GM12874 (cell line): ENCODE data around the gene SMG6.

Experiments
- CTCF ChIP-seq: IDR thresholded peaks from 2 replicates; pipeline ENCODE4 v1.5.1; 2011; ENCODE audit warnings: low read depth, mild to moderate bottlenecking, control low read depth, low read length, moderate library complexity; ENCODE audit not compliant: insufficient read depth

Gene SMG6

DNA sequence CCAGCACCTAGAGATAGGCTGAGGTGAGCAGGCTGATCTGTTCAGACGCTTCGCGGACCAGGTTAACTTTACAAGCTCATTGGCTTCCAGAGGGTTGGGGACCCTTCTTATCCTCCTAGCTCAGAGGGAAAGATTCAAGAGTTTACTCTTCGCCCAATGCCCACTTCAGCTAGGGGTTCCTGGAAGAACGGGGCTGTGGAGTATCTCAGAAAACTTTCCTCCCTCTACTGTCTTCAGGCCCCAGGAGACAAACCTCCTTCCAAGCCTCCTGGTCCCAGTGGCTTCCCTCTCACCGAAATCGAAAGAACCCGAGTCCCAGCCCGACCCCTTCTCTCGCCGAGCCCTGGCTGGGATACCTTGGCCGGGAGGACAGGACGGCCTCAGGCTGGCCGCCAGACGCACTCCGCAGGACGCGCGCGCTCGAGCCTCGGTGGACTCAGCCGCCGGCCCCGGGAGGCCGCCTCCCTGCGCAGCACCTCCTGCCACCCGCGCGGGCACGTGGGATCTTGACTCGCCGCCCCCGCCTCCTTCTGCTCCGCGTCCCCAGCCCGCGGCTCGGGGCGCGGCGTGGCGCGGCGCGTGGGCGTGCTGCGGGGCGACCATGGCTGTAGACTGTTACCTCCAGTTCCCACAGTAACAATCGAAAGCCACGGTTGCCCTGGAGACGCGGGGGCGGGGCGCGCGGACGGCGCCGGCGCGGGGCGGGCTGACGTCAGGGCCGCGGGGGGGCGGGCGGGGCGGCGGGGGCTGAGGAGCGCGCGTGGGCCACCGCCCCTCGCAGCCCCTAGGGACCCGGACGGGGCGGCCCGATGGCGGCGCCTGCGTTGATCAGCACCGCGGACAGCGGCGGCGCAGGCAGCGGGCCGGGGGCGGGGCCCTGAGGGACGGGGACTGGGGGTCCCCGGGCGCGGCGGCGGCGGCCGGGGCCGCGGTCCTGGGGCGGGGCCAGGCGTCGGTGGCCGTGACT lies 254.0 kb downstream of the SMG6 start:
- TF ChIP-seq CTCF: no peak

- no peak for TF ChIP-seq CTCF
These were observed 254.8 kb downstream of the SMG6 start for GRCh38 chr17:2048805-2049204.

- TF ChIP-seq CTCF: no peak
These were observed 256.0 kb downstream of the SMG6 start for GRCh38 chr17:2047590-2047989.

DNA sequence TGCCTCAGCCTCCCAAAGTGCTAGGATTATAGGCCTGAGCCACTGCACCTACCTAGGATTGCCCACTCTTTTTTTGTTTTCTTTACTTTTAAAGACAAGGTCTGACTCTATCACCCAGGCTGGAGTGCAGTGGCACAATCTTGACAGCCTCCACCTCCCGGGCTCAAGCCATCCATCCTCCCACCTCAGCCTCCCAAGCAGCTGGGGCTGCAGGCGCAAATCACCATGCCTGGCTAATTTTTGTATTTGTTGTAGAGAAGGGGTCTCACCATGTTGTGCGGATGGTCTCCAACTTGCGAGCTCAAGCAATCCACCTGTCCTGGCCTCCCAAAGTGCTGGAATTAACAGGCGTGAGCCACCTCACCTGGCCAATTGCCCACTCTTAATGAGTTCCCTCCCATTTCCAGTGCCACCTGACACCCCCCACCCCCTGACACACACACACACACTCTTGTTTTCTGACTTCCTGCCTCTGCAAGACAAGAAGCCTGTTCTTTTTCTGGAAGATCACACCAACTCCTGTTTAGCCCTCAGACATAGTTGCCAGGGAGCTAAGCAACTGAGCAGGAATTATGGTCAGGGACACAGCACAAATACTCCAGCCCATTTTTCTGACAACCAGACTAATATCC lies 259.2 kb downstream of the SMG6 start:
- TF ChIP-seq CTCF: no peak

DNA sequence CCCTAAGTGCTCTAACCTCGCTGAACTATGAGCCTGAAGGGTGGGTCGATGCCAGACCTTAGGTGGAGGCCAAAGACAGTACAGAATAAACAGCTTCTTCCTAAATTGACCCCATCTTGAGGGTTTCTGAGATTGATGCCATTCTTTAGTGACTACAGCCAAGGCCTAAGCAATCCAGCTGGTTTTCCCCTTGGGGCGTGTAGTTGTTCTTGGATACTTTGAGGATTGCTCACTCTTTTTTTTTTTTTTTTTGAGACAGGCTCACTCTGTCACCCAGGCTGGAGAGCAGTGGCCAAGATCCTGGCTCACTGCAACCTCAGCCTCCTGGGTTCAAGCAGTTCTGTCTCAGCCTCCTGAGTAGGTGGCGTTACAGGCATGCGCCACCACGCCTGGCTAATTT lies 259.8 kb downstream of the SMG6 start:
- no peak for TF ChIP-seq CTCF

- TF ChIP-seq CTCF: no peak; the same call in 1 of the 2 replicates
These were observed 260.7 kb downstream of the SMG6 start for GRCh38 chr17:2042933-2043332.

GRCh38 chr17:2042390-2042847 lies 261.2 kb downstream of the SMG6 start:
- no peak for TF ChIP-seq CTCF
